NOMO-1 treated with dmso at 0.1 percent for 144 hours (cell line): ENCODE results near the gene FAM171A1.
"Not testable (repeated sequence)": the region's sequence is repeated elsewhere in the genome, so short reads cannot be mapped to it uniquely, and the experiment has no call there.

ENCODE experiments used
- DNase-seq: peaks from one replicate; lab custom pipeline; 2025; ENCODE audit not compliant: unreplicated experiment; lab: John Stamatoyannopoulos, UW

Gene FAM171A1

GRCh38 chr10:15295537-15296325 is 75.4 kb downstream of the FAM171A1 start:
- DNase-seq = no peak

GRCh38 chr10:15293862-15294842 is 76.9 kb downstream of the FAM171A1 start:
- no peak for DNase-seq

DNA sequence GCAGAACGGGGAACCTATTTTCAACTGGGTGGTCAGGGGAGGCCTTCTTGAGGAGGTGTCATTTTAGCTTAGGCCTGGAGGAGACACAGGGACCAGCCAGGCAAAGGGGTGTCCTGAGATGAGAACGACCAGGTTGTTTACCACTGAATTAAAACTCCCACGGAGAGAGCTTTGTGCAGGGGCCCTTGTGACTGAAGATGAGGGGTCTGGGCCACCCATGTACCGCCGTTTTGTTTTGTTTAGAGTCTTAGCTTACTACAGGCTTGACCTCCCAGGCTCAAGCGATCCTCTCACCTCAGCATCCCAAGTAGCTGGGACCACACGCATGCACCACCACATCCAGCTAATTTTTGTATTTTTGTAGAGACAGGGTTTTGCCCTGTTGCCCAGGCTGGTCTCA is 80.4 kb downstream of the FAM171A1 start:
- DNase-seq = no peak

GRCh38 chr10:15290150-15290549 is 80.9 kb downstream of the FAM171A1 start:
- DNase-seq = no peak

GRCh38 chr10:15280974-15281373 is 90.1 kb downstream of the FAM171A1 start:
- DNase-seq = no peak

- DNase-seq = no peak
These were observed 90.6 kb downstream of the FAM171A1 start for GRCh38 chr10:15280462-15280861.

DNA sequence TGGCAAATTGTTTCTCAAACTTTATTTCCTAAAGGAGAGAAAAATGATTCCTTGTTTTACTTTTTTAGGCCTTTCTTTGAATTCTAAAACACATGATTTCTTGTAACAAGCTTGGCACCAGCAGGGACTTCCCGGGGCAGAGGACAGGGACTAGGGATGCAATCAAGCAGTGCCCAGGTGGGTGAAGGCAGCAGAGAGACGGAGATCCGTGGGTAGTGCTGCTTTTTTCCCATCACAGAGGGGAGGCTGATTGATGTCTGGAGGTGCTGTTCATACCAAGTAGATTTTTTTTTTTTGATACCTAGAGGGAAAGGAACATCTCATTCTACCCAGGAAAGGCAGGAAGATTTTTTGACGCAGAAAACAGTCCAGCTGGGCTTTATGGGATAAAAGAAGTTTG is 91.9 kb downstream of the FAM171A1 start:
- no peak for DNase-seq

DNA sequence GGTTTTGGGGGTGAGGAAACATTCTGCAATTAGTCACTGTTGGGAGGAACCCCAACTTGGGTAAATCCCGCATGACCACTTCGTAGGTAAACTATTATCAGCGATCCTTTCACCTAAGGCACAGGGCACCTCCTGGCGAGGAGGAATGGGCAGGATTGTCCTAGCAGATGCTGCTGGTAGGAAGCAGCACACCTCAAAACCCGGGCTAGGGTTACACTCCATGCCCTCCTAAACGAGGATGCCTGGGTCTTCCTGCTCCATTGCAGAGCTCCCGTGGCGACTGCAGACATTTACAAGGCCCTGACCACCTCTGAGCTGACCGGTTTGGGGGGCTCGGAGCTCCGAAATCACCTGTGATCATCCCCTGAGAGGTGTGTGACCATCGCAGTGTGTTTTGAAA is 92.3 kb downstream of the FAM171A1 start:
- DNase-seq = no peak

DNA sequence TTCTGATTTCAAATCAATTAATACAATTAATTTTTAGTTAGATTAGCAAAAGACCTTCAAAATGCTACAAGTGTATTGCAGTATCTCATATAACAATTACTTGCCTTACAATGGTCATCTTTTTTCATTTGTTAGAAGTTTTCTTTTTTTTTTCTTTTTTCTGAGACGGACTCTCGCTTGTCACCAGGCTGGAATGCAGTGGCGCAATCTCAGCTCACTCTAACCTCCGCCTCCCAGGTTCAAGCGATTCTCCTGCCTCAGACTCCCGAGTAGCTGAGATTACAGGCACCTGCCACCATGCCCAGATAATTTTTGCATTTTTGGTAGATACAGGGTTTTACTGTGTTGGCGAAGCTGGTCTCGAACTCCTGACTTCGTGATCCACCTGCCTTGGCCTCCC is 95.0 kb downstream of the FAM171A1 start:
- DNase-seq = not testable (repeated sequence)

GRCh38 chr10:15269838-15270237 is 101.3 kb downstream of the FAM171A1 start:
- DNase-seq = not testable (repeated sequence)

- no peak for DNase-seq
These were observed 103.6 kb downstream of the FAM171A1 start for GRCh38 chr10:15267496-15267895.

DNA sequence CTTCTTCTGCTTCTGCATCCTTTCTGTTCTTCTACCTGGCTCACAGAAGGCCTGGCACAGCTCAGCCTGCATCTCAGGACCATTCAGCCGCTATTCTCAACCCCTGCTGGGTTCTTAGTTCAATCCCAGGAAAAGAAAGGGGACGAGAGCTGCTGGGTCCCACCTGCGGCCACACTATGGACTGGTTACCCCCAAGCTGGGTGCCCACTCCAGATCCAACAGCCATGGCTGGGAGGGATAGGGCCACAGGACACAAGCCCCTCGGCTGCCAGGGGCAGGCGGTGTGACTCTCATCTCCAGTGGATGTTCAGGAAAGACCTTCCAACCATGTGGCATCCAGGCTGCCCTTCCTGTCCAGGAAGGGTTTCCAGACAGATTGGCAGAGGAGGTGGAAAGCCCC is 105.0 kb downstream of the FAM171A1 start:
- no peak for DNase-seq

GRCh38 chr10:15265558-15265957 is 105.5 kb downstream of the FAM171A1 start:
- DNase-seq = no peak

- no peak for DNase-seq
These were observed 106.0 kb downstream of the FAM171A1 start for GRCh38 chr10:15265056-15265455.

DNA sequence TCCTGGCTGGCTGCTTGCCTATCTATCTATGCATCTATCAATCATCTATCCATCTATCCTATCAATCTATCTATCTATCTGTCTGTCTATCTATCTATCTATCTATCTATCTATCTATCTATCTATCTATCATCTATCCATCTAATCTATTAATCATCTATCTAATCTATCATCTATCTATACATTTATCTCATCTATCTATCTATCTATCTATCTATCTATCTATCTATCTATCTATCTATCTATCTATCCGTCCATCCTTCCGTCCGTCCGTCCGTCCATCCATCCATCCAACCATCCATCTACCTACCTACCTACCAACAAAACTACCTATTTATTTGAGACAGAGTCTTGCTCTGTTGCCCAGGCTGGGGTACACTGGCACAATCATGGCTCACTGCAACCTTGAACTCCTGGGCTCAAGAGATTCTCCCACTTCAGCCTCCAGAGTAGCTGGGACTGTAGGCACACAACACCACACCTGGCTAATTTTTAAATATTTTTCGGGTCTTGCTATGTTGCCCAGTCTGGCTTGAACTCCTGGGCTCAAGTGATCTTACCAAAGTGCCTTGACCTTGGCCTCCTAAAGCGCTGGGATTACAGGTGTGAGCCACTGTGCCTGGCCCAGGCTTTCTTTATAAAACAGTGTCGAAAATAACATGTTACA is 107.3 kb downstream of the FAM171A1 start:
- no peak for DNase-seq

GRCh38 chr10:15262036-15262713 is 108.9 kb downstream of the FAM171A1 start:
- DNase-seq = no peak

DNA sequence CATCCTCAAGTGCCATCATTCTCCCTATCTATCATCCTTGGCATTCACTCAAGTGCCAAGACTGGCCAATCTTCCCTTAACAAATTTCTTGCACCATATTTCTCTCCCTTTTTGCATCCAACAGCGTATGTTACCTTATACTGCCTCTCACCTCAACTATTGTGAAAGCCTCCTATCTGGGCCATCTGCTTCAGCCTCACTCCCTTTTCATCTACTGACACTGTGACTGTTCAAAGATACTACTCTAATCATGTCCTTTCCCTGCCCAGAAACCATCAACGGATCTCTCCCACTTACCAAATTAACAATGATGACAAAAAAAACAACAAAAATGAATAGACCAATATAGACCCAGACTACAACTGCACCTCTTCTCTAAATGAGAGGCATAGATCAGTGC is 112.0 kb downstream of the FAM171A1 start:
- no peak for DNase-seq

GRCh38 chr10:15258255-15258654 is 112.8 kb downstream of the FAM171A1 start:
- no peak for DNase-seq

DNA sequence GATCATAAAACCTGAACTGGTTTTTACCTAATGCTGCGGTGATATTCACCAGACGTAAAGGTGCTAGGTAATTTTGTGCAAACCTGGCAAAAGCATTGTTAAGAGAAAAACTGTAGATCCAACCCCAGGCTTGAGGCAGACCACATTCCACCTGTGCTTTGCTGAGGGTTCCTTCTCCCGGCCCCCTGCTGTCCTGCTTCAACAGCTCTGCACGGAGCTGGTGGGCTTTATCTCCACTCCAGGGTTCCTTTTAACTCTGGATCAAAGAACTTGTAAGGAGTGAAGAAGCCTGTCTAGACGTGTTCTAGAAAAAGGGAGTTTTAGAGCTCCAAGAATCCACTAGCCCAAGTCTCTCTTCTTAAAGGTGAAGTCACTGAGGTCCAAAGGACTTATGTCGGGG is 115.1 kb downstream of the FAM171A1 start:
- DNase-seq = no peak

DNA sequence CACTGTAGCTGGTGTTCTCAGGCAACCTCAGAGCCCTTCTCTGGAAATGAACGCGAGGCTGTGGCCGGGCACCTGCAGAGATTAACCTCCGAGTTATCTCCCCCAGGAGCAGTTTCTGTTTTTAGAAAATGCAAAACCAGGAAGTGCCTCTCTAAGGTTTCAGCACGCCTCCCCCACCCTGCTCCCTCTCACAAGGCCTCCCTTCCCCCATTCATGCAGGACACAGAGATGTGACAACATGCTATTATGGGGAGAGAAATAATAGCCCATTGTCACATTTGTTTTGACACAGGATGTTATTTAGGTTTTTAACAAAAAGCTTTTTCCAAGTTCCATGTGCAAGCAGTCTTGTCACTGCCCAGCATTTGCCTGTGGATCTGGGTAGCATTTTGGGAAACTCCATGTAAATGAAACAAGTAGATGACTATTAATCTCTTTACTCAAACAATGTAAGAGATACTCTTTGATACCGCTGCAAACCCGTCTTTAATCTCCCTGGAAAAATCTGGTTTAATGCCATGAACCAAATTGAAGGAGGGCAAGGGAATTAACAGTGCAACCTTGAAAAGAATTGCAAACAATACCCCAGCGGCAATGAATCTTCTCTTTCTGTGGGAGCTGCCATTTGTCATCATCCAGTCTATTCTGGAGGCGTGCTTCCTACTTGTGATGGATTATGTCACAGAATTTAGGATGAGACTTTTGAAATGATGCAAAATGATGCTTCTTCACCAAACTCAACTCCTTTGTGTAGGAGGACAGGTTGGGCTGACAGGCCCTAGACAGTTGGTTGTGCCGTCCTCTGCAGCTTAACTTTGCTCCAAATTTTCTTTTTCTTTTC is 116.1 kb downstream of the FAM171A1 start:
- DNase-seq = peak; percentile 6
